ENCODE data around the gene ZNF687.

The ZNF687 gene

DNA sequence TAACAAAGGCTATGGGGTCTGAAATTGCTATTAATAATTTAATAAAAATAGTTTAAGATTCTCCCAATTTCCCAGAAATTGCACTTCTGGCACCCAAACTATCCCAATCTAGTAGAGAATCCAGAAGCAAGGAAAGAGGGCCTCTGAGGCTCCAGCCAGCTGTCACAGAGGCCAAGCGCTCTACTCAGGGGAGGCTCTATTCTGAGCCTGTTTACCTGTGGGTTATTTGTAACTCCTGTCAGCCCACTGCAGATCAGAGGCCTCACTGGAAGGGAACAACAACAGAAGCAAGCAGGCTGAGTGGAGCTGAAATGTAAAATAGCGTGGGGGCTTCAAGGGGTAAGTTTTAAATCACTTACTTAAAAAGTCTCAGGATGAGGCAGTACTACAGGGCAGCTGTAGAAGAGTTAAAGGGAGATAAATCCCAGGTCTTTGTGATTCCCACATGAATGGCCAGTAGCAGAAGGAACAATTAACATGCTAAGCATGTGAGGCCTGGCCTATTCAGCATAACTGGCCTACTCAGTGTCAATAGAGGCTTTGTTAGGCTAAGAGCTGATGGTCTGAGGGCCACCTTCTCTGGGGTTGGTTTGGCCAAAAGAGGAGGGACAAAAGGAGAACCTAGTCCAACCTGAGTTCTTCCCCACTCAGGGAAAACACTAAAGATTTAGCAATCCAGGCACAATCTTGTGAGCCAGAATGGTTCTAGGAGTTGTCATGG lies 12.8 kb downstream of the ZNF687 start:
- no peak for DNase-seq (ENCODE audit: low read depth)
- TF ChIP-seq, protein P1, sequence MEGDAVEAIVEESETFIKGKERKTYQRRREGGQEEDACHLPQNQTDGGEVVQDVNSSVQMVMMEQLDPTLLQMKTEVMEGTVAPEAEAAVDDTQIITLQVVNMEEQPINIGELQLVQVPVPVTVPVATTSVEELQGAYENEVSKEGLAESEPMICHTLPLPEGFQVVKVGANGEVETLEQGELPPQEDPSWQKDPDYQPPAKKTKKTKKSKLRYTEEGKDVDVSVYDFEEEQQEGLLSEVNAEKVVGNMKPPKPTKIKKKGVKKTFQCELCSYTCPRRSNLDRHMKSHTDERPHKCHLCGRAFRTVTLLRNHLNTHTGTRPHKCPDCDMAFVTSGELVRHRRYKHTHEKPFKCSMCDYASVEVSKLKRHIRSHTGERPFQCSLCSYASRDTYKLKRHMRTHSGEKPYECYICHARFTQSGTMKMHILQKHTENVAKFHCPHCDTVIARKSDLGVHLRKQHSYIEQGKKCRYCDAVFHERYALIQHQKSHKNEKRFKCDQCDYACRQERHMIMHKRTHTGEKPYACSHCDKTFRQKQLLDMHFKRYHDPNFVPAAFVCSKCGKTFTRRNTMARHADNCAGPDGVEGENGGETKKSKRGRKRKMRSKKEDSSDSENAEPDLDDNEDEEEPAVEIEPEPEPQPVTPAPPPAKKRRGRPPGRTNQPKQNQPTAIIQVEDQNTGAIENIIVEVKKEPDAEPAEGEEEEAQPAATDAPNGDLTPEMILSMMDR (IDR thresholded peaks at IDR 0.05; ENCODE audit: low read depth, low read length, missing control alignments): no peak
- H3K4me3 ChIP-seq (ENCODE audit: low read depth, low read length): no peak overlapping the region

DNA sequence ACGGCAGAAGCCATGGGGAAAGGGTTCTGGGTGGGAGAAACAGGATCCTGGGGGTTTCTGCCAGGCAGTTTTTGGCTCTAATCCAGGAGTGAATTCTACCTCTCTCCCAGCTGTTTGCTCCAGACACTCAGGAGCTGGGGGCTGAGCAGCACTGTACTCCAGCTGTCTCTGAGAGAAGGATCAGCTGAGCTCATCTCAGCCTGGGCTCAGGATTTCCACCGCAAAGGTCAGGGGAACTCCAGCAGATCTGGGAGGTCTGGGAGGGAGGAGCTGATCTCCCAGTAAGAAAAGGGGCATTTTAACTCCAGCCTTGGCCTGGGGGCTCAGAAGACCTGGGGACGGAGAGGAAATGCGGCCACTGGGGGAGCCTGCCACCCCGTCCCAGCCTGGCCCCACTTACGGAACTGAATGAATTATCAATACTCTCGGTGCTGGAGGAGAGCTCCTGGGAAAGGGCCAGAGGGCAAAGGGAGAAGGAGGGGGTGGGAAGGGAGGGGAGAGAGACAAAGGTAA lies 27.8 kb downstream of the ZNF687 start:
- TF ChIP-seq, protein P1 (IDR thresholded peaks at IDR 0.05; ENCODE audit: low read depth, low read length, missing control alignments): no peak
- no peak for DNase-seq (ENCODE audit: low read depth)
- no peak overlapping the region for H3K4me3 ChIP-seq (ENCODE audit: low read depth, low read length)

DNA sequence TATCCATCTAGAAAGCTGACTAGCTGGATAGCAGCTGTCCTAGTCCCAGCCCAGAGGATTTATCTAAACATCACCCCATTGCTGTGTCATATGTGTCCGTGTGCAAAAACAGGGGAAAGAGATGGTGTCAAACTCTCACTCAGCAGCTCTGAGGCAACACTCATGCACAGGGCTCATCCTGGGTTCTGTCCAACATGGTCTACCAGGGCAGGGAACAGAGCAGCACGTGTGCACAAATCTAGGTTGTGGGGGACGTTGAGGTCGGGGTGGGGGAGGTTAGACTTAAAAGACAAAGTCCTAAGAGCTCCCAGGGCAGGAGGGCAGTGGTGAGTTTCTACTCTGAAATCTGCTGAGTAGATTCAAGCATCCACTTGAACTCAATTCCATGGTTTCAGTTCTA lies 28.9 kb downstream of the ZNF687 start:
- DNase-seq (ENCODE audit: low read depth): no peak
- H3K4me3 ChIP-seq (ENCODE audit: low read depth, low read length): no peak overlapping the region

DNA sequence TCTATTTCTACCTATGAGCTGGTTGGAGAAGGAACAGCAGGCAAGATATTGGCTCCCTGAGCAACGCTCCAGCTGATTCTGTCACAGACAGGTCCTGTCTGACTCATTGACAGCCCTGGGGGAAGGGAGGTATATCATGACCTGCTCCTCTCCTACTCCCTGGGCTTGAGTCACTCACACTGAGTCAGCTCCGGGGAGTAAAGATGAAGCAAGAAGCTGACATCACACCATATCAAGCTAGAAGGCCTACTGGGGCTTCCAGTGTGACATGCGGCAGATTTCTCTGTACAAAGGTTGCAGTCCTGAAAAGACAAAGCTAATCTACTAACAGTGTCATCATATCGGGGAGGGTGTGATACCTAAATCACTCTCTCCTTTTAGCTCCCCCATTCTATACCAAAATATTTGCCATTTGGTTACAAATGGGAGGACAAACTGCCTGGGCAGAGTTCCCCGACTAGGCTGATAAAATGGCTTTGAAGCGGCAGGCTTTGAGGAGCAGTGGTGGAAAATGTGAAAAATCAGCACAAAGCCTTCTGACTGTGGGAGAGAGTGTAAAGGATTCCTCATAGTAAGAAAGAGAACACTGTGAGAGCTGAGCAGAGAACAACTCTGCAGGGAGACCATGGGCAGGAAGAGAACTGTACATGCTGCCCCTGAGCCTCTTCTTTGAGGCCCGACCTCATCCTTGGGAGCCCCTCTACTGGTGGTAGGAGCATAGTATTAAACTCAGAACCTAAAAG lies 29.7 kb downstream of the ZNF687 start:
- no peak overlapping the region for H3K4me3 ChIP-seq (ENCODE audit: low read depth, low read length)
- TF ChIP-seq, protein P1 (IDR thresholded peaks at IDR 0.05; ENCODE audit: low read depth, low read length, missing control alignments): no peak
- DNase-seq (ENCODE audit: low read depth): no peak

More for the DNA sequence above, 28.9 kb downstream of the ZNF687 start:
- TF ChIP-seq, protein P1 (IDR thresholded peaks at IDR 0.05; ENCODE audit: low read depth, low read length, missing control alignments): no peak

DNA sequence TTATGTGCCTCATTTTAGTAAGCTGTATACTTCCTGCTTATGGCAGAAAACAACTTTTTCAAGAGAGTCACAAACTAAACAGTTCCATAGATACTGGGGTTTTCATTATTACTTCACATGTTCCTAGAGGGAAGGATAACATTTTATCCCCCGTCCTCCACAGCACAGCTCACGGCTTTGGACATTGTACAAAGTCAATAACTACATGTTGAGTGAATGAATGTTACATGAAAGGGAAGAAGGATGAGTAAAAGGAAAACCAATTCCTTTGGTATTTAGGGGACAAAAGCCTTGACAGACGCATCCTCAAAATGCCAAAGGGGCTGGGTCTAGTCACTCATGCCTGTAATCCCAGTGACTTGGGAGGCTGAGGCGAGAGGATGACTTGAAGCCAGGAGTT lies 30.3 kb downstream of the ZNF687 start:
- TF ChIP-seq, protein P1 (IDR thresholded peaks at IDR 0.05; ENCODE audit: low read depth, low read length, missing control alignments): no peak
- DNase-seq (ENCODE audit: low read depth): no peak
- no peak overlapping the region for H3K4me3 ChIP-seq (ENCODE audit: low read depth, low read length)

DNA sequence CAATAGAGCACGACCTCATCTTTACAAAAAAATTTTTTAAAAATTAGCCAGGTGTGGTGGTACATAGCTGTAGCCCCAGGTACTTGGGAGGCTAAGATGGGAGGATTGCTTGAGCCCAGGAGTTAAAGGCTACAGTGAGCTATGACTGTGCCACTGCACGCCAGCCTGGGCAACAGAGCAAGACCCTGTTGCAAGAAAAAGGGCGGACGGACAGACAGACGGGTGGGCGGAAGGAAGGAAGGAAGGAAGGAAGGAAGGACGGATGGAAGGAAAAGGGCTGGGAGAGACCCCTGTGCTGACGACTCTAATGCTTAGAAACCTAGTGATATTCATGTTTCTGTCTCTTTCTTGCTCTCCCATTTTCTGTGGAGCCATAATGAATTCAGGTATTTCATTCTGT lies 30.7 kb downstream of the ZNF687 start:
- no peak overlapping the region for H3K4me3 ChIP-seq (ENCODE audit: low read depth, low read length)
- TF ChIP-seq, protein P1 (IDR thresholded peaks at IDR 0.05; ENCODE audit: low read depth, low read length, missing control alignments): no peak
- DNase-seq (ENCODE audit: low read depth): no peak

Data from GM12864 (cell line).